Measurements from ENCODE around the gene EIF1B.

The EIF1B gene

GRCh38 chr3:40317061-40317855 is 7.8 kb downstream of the EIF1B start:
- Mint-ChIP-seq H3K4me3 (no peak overlapping the region), H3K36me3 (peaks cover 15% of the 10 kb centered on the region), H3K4me1 (peaks cover 2% of the 10 kb centered on the region), H3K9me3 (no peaks in the 10 kb centered on the region), H3K27ac (no peak overlapping the region), H3K27me3 (peaks cover 4% of the 10 kb centered on the region)
- CTCF ChIA-PET = interaction anchor here (0.6 to 8.3 kb wide), 13 partner anchors 10 to 1794 kb away, joined by 3 to 90 read pairs (median 3); no protein-coding TSS in a partner anchor
- peak; percentile 57 for DNase-seq

GRCh38 chr3:40321818-40322217 is 12.3 kb downstream of the EIF1B start:
- H3K9me3 Mint-ChIP-seq = no peaks in the 10 kb centered on the region
- no peak overlapping the region for H3K27ac Mint-ChIP-seq
- no peaks in the 10 kb centered on the region for H3K36me3 Mint-ChIP-seq
- CTCF ChIA-PET = interaction anchor here (1.0 to 1.7 kb wide), 3 partner anchors 130 to 262 kb away, joined by 3 to 10 read pairs (median 4); no protein-coding TSS in a partner anchor
- no peak for DNase-seq
- H3K4me1 Mint-ChIP-seq = no peaks in the 10 kb centered on the region
- no peak overlapping the region for H3K4me3 Mint-ChIP-seq
- H3K27me3 Mint-ChIP-seq = peaks cover 17% of the 10 kb centered on the region

- peaks cover 3% of the 10 kb centered on the region for H3K4me1 Mint-ChIP-seq
- CTCF ChIA-PET = interaction anchor here (1.5 kb wide), 1 partner anchor 15 kb away, joined by 5 read pairs; no protein-coding TSS in a partner anchor
- no peak overlapping the region for H3K4me3 Mint-ChIP-seq
- no peaks in the 10 kb centered on the region for H3K36me3 Mint-ChIP-seq
- H3K27me3 Mint-ChIP-seq = peaks cover 17% of the 10 kb centered on the region
- no peak for DNase-seq
- H3K27ac Mint-ChIP-seq = no peak overlapping the region
- no peaks in the 10 kb centered on the region for H3K9me3 Mint-ChIP-seq
These were observed 14.4 kb downstream of the EIF1B start for GRCh38 chr3:40323946-40324345.

GRCh38 chr3:40324621-40325020 is 15.1 kb downstream of the EIF1B start:
- CTCF ChIA-PET = no interaction called here
- Mint-ChIP-seq H3K27me3 (peaks cover 17% of the 10 kb centered on the region), H3K4me1 (peaks cover 3% of the 10 kb centered on the region), H3K4me3 (no peak overlapping the region), H3K36me3 (no peaks in the 10 kb centered on the region), H3K9me3 (no peaks in the 10 kb centered on the region), H3K27ac (peak overlapping the region; percentile 56)
- DNase-seq = no peak

- no peak overlapping the region for H3K27ac Mint-ChIP-seq
- peaks cover 3% of the 10 kb centered on the region for H3K4me1 Mint-ChIP-seq
- no peaks in the 10 kb centered on the region for H3K9me3 Mint-ChIP-seq
- no peak overlapping the region for H3K4me3 Mint-ChIP-seq
- CTCF ChIA-PET = interaction anchor here (4.3 kb wide), 1 partner anchor 256 kb away, joined by 21 read pairs; no protein-coding TSS in a partner anchor
- no peaks in the 10 kb centered on the region for H3K36me3 Mint-ChIP-seq
- no peak for DNase-seq
- peaks cover 19% of the 10 kb centered on the region for H3K27me3 Mint-ChIP-seq
These were observed 16.0 kb downstream of the EIF1B start for GRCh38 chr3:40325465-40325864.

GRCh38 chr3:40328374-40328773 is 18.9 kb downstream of the EIF1B start:
- no peak for DNase-seq
- no peaks in the 10 kb centered on the region for H3K9me3 Mint-ChIP-seq
- H3K4me1 Mint-ChIP-seq = peaks cover 3% of the 10 kb centered on the region
- no peak overlapping the region for H3K4me3 Mint-ChIP-seq
- H3K36me3 Mint-ChIP-seq = no peaks in the 10 kb centered on the region
- no peak overlapping the region for H3K27ac Mint-ChIP-seq
- CTCF ChIA-PET = interaction anchor here (1.0 to 4.3 kb wide), 6 partner anchors 11 to 1554 kb away, joined by 3 to 21 read pairs (median 6); no protein-coding TSS in a partner anchor
- H3K27me3 Mint-ChIP-seq = peaks cover 13% of the 10 kb centered on the region

- CTCF ChIA-PET = interaction anchor here (1.0 to 4.3 kb wide), 2 partner anchors 138 to 252 kb away, joined by 3 to 21 read pairs; no protein-coding TSS in a partner anchor
- no peaks in the 10 kb centered on the region for H3K36me3 Mint-ChIP-seq
- no peak for DNase-seq
- H3K27me3 Mint-ChIP-seq = peaks cover 13% of the 10 kb centered on the region
- H3K9me3 Mint-ChIP-seq = no peaks in the 10 kb centered on the region
- no peak overlapping the region for H3K27ac Mint-ChIP-seq
- peaks cover 3% of the 10 kb centered on the region for H3K4me1 Mint-ChIP-seq
- H3K4me3 Mint-ChIP-seq = no peak overlapping the region
These were observed 19.6 kb downstream of the EIF1B start for GRCh38 chr3:40329071-40329470.

- no peaks in the 10 kb centered on the region for H3K9me3 Mint-ChIP-seq
- CTCF ChIA-PET = no interaction called here
- no peak overlapping the region for H3K27ac Mint-ChIP-seq
- no peak for DNase-seq
- no peaks in the 10 kb centered on the region for H3K36me3 Mint-ChIP-seq
- H3K27me3 Mint-ChIP-seq = peaks cover 8% of the 10 kb centered on the region
- no peaks in the 10 kb centered on the region for H3K4me1 Mint-ChIP-seq
- H3K4me3 Mint-ChIP-seq = no peak overlapping the region
These were observed 23.2 kb downstream of the EIF1B start for GRCh38 chr3:40332684-40333083.

- H3K27ac Mint-ChIP-seq = no peak overlapping the region
- DNase-seq = no peak
- CTCF ChIA-PET = no interaction called here
- H3K9me3 Mint-ChIP-seq = no peaks in the 10 kb centered on the region
- no peaks in the 10 kb centered on the region for H3K36me3 Mint-ChIP-seq
- no peaks in the 10 kb centered on the region for H3K4me1 Mint-ChIP-seq
- no peak overlapping the region for H3K4me3 Mint-ChIP-seq
- H3K27me3 Mint-ChIP-seq = peaks cover 8% of the 10 kb centered on the region
These were observed 23.9 kb downstream of the EIF1B start for GRCh38 chr3:40333416-40333815.

- CTCF ChIA-PET = no interaction called here
- H3K4me3 Mint-ChIP-seq = no peak overlapping the region
- no peaks in the 10 kb centered on the region for H3K4me1 Mint-ChIP-seq
- peaks cover 8% of the 10 kb centered on the region for H3K27me3 Mint-ChIP-seq
- no peaks in the 10 kb centered on the region for H3K36me3 Mint-ChIP-seq
- DNase-seq = no peak
- H3K9me3 Mint-ChIP-seq = no peaks in the 10 kb centered on the region
- no peak overlapping the region for H3K27ac Mint-ChIP-seq
These were observed 24.3 kb downstream of the EIF1B start for GRCh38 chr3:40333852-40334251.

- Mint-ChIP-seq H3K27me3 (peaks cover 3% of the 10 kb centered on the region), H3K9me3 (no peaks in the 10 kb centered on the region), H3K4me3 (no peak overlapping the region), H3K4me1 (no peaks in the 10 kb centered on the region), H3K27ac (no peak overlapping the region), H3K36me3 (no peaks in the 10 kb centered on the region)
- DNase-seq = no peak
- CTCF ChIA-PET = no interaction called here
These were observed 26.6 kb downstream of the EIF1B start for GRCh38 chr3:40336101-40336500.

- Mint-ChIP-seq H3K36me3 (no peaks in the 10 kb centered on the region), H3K27ac (no peak overlapping the region), H3K27me3 (peaks cover 3% of the 10 kb centered on the region), H3K4me1 (no peaks in the 10 kb centered on the region), H3K4me3 (no peak overlapping the region), H3K9me3 (no peaks in the 10 kb centered on the region)
- no peak for DNase-seq
- CTCF ChIA-PET = interaction anchor here (0.6 kb wide), 1 partner anchor 1766 kb away, joined by 3 read pairs; no protein-coding TSS in a partner anchor
These were observed 27.1 kb downstream of the EIF1B start for GRCh38 chr3:40336511-40337135.

GRCh38 chr3:40337136-40338108 is 27.9 kb downstream of the EIF1B start:
- no peaks in the 10 kb centered on the region for H3K4me1 Mint-ChIP-seq
- H3K9me3 Mint-ChIP-seq = no peaks in the 10 kb centered on the region
- H3K36me3 Mint-ChIP-seq = no peaks in the 10 kb centered on the region
- no peak overlapping the region for H3K4me3 Mint-ChIP-seq
- no peak overlapping the region for H3K27ac Mint-ChIP-seq
- H3K27me3 Mint-ChIP-seq = peaks cover 3% of the 10 kb centered on the region
- no peak for DNase-seq
- CTCF ChIA-PET = interaction anchor here (0.6 kb wide), 1 partner anchor 1765 kb away, joined by 3 read pairs; no protein-coding TSS in a partner anchor

- Mint-ChIP-seq H3K4me1 (no peaks in the 10 kb centered on the region), H3K4me3 (no peak overlapping the region), H3K9me3 (no peaks in the 10 kb centered on the region), H3K36me3 (no peaks in the 10 kb centered on the region), H3K27ac (no peak overlapping the region), H3K27me3 (no peaks in the 10 kb centered on the region)
- CTCF ChIA-PET = interaction anchor here (0.5 to 1.4 kb wide), 2 partner anchors 148 to 1851 kb away, joined by 3 to 4 read pairs; no protein-coding TSS in a partner anchor
- DNase-seq = no peak
These were observed 30.4 kb downstream of the EIF1B start for GRCh38 chr3:40339871-40340270.
